GM18909 (cell line): ENCODE data around the gene DMC1.

Experiments used
- ATAC-seq: cut with Tn5 transposase; IDR thresholded peaks from one replicate; pipeline ENCODE4 v1.9.1; 2021; ENCODE audit warnings: mild to moderate bottlenecking; ENCODE audit not compliant: unreplicated experiment, poor library complexity

Gene DMC1

GRCh38 chr22:38504731-38505540 lies 65.0 kb downstream of the DMC1 start:
- ATAC-seq: no peak

GRCh38 chr22:38503021-38503420 lies 67.0 kb downstream of the DMC1 start:
- ATAC-seq: no peak

- no peak for ATAC-seq
Observed at GRCh38 chr22:38501797-38502672, 67.9 kb downstream of the DMC1 start.

- no peak for ATAC-seq
Observed at GRCh38 chr22:38497869-38498268, 72.1 kb downstream of the DMC1 start.

- no peak for ATAC-seq
Observed at GRCh38 chr22:38494939-38495338, 75.0 kb downstream of the DMC1 start.

GRCh38 chr22:38494498-38494897 lies 75.5 kb downstream of the DMC1 start:
- ATAC-seq: no peak

- no peak for ATAC-seq
Observed at GRCh38 chr22:38491707-38492348, 78.2 kb downstream of the DMC1 start.

GRCh38 chr22:38490915-38491314 lies 79.1 kb downstream of the DMC1 start:
- ATAC-seq: no peak

- no peak for ATAC-seq
Observed at GRCh38 chr22:38490475-38490874, 79.5 kb downstream of the DMC1 start.

- ATAC-seq: no peak
Observed at GRCh38 chr22:38489561-38490145, 80.3 kb downstream of the DMC1 start.

- no peak for ATAC-seq
Observed at GRCh38 chr22:38489142-38489541, 80.8 kb downstream of the DMC1 start.

GRCh38 chr22:38487946-38488345 lies 82.0 kb downstream of the DMC1 start:
- no peak for ATAC-seq

GRCh38 chr22:38485783-38486182 lies 84.2 kb downstream of the DMC1 start:
- ATAC-seq: no peak

- no peak for ATAC-seq
Observed at GRCh38 chr22:38484244-38484643, 85.7 kb downstream of the DMC1 start.

- ATAC-seq: no peak
Observed at GRCh38 chr22:38482662-38483308, 87.2 kb downstream of the DMC1 start.

GRCh38 chr22:38481871-38482332 lies 88.1 kb downstream of the DMC1 start:
- ATAC-seq: no peak

- no peak for ATAC-seq
Observed at GRCh38 chr22:38481162-38481870, 88.7 kb downstream of the DMC1 start.

- no peak for ATAC-seq
Observed at GRCh38 chr22:38479096-38479837, 90.7 kb downstream of the DMC1 start.

- ATAC-seq: no peak
Observed at GRCh38 chr22:38477585-38477984, 92.4 kb downstream of the DMC1 start.
